Hematopoietic multipotent progenitor cell treated with erythropoietin and hydrocortisone succinate and interleukin-3 and kit ligand, for 17 days (in vitro differentiated cells): ENCODE data around the gene EDEM1.
"Not testable (repeated sequence)": the region's sequence is repeated elsewhere in the genome, so short reads cannot be mapped to it uniquely, and the experiment has no call there.

Experiments used
- DNase-seq: peaks from one replicate; pipeline ENCODE4 v3.0.0-alpha.2; 2015; ENCODE audit warnings: low spot score

Gene EDEM1

GRCh38 chr3:5232570-5232969, 45.1 kb downstream of the EDEM1 start:
- no peak for DNase-seq

GRCh38 chr3:5233026-5233425, 45.5 kb downstream of the EDEM1 start:
- DNase-seq, result no peak

DNA sequence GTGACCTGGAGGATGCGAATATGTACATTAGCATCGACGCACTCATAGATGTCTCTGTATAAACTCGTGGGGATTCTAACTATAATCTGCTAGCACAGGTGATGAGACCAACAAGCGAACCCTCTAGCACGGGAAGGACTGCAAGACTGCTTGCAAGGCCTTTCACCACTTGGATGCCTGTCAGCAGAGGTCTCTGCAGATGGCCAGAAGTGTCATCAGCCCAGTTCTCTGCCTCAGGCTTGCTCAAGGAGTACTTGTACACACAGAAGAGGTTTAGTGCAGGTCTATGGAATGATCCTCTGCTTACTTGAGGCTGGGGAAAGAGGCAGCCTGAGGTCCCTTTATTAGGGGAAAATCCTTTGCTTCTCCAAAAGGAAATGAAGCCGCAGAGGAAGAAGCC, 48.1 kb downstream of the EDEM1 start:
- no peak for DNase-seq

- DNase-seq, result no peak
Observed at GRCh38 chr3:5238545-5238944, 51.0 kb downstream of the EDEM1 start.

- no peak for DNase-seq
Observed at GRCh38 chr3:5239602-5240001, 52.1 kb downstream of the EDEM1 start.

DNA sequence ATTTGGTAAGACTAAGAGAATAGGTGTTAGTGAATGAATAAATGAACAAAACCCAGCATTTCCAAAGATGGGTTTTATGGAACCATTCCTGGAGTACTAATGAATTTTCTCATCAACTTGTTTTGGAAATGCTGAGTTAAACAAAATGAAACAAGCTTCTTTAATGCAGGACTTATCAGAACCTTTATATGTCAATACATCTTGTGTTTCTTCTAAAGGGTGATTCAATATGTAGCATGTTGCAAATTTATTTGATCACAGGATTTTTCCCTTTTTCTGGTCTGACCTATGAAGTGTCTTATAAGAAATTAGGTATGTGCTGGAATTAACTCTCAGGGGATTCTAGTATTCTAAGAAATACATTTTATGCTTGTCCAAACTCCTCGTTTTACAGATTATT, 53.2 kb downstream of the EDEM1 start:
- no peak for DNase-seq

DNA sequence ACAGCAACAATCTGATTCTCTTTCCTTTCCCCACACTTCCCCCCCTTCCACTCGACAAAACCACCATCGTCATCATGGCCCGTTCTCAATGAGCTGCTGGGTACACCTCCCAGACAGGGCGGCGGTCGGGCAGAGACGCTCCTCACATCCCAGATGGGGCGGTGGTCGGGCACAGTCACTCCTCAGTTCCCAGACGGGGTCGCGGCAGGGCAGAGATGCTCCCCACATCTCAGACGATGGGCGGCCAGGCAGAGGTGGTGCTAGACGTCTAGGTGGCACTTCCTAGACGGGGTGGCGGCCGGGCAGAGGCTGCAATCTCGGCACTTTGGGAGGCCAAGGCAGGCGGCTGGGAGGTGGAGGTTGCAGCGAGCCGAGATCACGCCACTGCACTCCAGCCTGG, 55.3 kb downstream of the EDEM1 start:
- not testable (repeated sequence) for DNase-seq

- DNase-seq, result no peak
Observed at GRCh38 chr3:5245927-5246326, 58.4 kb downstream of the EDEM1 start.

DNA sequence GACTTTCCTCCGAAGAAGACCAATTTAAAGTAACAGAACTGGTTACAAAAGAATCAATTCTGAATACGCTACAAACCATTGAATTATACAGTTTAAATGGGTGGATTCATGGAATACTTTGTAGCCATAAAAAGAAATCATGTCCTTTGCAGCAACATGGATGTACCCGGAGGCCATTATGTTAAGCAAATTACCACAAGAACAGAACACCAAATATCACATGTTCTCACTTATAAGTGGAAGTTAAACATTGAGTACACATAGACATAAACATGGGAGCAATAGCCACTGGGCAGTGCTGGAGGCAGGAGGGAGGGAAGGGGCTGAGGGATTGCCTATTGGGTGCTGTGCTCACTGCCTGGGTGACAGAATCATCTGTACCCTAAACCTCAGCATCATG, 61.3 kb downstream of the EDEM1 start:
- DNase-seq, result no peak

DNA sequence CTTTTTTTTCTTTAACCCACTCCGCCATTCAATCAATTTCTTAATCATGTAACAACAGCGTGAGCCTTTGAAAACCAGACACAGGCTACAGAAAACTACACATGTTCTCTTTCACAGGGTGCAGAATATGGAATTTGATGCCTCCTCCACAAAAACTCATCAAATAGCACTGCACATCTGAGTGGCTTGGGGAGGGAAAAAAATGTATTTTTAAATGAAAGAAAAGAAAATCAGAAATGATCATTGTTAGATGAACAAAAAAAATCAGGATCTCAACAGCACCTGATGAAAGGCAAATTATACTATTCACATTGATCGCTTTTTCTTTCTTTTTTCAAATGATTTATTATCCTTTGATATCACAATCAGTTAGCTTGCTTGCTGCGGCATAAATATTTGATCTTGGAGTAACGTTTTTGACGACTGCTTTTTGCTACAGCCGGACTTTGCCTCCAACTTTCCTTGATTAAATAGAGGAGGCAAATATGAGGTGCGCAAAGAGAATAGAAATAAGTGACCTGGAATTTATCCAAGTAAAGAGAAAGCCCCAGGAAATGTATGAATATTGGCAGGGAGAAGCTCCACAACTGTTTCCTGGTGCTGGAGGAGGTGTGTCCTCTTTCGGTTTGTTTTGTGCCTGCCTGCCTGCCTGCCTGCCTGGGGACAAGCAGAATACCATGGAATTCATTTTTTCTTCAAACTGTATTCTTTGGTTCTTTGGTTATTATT, 63.1 kb downstream of the EDEM1 start:
- DNase-seq, result no peak

- no peak for DNase-seq
Observed at GRCh38 chr3:5251196-5251583, 63.7 kb downstream of the EDEM1 start.

GRCh38 chr3:5252131-5252530, 64.6 kb downstream of the EDEM1 start:
- no peak for DNase-seq

DNA sequence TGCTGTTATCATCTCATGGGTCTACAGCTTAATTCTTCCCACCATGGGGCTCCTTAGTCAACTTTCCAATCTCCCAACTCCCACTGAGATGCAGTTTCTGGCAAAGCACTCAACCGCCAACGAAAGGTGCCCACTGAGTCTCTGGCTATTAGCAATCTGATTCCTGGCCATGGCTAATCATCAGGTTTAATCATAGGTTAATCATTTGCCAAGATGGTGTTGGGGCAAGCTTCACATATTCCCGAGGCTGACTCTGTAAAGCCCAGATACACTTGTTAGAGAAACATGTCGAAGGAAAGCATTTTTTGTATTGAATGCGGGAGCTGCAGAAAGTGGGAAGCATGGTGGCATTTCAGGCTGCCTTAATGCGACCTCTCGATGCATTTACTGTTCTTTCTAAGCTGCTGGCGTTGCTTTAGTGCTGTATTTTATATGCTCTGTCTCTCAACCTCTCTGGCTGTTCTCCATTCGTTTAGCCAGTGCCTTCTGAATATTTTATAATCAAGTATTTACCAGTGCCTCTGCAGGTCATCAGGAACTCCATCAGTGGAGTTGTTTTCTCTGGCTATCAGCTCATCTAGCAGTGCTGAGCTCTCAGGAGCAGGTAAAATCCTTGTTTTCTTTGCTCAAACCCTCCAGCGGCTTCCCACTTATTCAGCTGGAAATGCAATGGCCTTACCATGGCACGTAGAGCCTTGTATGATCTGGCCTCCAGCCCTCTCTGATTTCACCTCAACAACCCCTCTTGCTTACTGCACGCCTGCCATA, 67.0 kb downstream of the EDEM1 start:
- DNase-seq, result no peak

- no peak for DNase-seq
Observed at GRCh38 chr3:5255404-5256344, 68.2 kb downstream of the EDEM1 start.

DNA sequence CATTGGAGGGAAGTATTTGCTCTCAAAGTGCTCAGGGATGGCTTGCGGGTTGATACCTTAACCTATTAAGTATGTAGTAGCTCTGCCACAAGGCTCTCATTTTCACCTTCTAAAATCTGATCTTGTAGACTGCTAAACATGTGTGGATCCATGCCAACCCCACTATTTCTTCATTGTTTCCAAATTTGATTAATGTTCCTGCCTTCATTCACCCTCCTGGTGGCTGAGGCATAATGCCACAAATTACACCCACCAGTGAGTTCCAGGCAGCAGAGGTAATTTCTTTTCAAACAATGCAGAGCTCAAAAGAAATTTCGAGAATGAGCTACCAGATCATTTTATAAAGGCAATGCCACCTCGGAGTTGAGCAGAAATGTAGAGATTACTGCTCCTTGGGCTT, 71.0 kb downstream of the EDEM1 start:
- no peak for DNase-seq

DNA sequence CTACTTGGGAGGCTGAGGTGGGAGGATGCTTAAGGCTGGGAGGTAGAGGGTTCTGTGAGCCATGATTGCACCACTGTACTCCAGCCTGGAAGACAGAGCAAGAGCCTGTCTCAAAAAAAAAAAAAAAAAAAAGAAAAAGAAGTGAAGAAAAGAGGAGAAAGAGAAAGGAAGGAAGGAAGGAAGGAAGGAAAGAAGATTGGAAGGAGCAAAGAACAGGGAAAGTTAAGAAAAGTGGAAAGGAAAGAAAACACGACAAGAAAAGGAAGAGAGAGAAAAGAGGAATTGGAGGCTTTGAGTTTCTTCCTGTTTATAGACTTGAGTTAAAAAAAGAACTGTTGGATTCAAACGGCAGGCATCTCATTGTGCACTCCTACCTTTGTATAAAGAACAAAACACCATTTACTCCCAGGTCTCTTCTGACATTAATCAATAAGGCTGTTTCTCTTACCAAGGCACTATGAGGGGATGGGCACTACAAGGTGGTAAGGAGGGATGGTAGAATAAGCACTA, 73.5 kb downstream of the EDEM1 start:
- DNase-seq, result no peak

GRCh38 chr3:5262507-5262906, 75.0 kb downstream of the EDEM1 start:
- no peak for DNase-seq

DNA sequence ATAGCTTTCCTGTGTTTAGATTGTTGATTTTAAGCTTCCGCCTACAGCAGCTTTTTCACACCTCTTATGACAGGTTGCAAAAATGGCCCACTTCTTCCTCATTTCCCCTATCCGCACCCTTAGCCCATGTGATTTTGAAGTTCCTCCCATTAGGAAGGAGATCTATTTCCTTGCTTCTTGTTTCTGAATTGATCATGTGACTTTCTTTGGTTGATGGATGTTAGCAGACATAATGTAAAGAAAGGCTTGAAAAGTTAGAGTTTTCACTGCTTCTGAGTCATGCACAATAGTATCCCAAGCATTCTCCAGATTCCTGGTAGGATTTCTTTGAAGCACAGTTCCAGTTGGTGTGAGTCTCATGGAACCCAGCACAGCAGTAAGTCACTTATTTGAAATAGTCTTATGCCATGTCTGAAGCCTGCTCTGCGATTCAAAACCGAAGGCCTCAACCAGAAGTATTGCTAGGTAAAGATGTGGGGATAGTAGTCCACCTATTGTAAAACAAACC, 76.6 kb downstream of the EDEM1 start:
- no peak for DNase-seq

DNA sequence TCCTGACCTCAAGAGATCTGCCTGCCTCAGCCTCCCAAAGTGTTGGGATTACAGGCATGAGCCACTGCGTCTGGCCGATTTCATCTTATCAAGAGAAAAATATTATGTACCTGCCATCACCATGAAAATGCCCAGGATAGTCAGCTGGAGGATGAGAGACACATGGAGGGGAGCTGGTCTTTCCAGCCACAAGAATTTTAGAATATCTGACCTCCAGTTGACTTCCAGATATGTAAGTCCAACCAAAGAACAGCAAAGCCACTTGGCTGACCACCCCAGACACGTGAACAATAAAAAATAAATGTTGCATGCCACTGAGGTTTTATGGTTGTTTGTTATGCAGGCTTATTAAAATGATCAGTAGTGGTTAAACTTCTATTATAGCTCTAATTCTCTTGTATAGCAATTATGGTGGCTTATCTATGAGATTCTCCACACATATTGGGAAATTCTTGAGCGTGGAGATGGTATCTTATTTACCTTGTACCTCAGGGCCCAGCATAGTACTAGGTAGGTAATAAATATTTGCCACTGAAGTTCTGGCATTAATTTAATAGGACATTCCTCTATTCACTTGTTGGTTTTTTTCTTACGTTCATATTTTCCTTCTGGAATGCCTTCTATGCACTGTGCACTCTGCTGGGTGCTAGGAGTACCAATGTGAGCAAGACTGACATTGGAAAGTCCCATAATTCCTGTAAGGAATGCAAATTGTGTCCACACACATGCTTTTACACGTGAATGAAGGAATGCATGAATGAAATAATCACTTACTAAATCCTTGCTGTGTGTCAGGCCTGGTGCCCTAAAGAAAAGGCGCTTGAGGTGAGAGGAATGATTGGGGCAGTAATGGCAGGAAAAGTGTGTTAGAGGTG, 77.6 kb downstream of the EDEM1 start:
- no peak for DNase-seq

- no peak for DNase-seq
Observed at GRCh38 chr3:5267252-5267651, 79.7 kb downstream of the EDEM1 start.

DNA sequence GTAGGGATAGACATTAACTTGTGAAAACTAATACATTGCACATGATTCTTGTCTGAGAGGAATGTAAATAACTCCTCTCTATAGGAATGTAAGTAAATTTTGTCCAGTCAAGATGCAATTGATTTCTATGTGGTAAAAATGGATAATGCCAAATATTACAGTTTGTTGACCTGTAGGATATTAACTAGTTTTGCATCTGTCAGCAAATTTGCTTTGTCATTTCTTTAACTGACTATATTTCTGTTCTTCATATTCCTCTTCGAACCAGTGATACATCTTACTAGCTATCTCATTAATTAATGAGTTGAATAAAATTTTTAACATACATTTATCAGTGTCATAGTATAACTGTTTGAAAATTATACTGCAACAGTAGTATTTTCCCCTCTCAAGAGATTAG, 80.4 kb downstream of the EDEM1 start:
- no peak for DNase-seq
